ENCODE data around the gene NUDC. TPM values are rescaled to one million over a fixed set of nuclear protein-coding genes. Genes with fewer than 3 reads are reported as not detected.
A peak's percentile ranks its signal among the peaks of the same experiment; 100 is the strongest.

NUDC gene
- total and polyA plus RNA-seq, 9 of the 15 experiments (the other 6 are each of a cell fraction or from before 2014, with no cell fraction given) = 9.8 to 234 (median 149) TPM

GRCh38 chr1:26900001-26900814 lies 21.3 kb upstream of the NUDC start, which contains the start of gene GPATCH3 (continued):
- TF ChIP-seq ATF6 (CRISPR knock-in tag; IDR thresholded peaks at IDR 0.05) (peak; percentile 70; the same call in 1 of the 2 replicates), KAT7 (CRISPR knock-in tag; IDR thresholded peaks at IDR 0.05; ENCODE audit: borderline replicate concordance) (no peak; the same call in 1 of the 2 replicates), NONO (IDR thresholded peaks at IDR 0.05; ENCODE audit: low read depth in 2 of 2, low read length in 1 of 2) (peak in 1 of 2 experiments; percentile 61; a peak in 1 of 4 replicates), SMAD3 (CRISPR knock-in tag; conservative IDR thresholded peaks at IDR 0.05) (no peak), TBL1XR1 (IDR thresholded peaks at IDR 0.05; ENCODE audit: low read length in 2 of 2) (no peak), E2F3 (CRISPR knock-in tag; IDR thresholded peaks at IDR 0.05) (0 out of 2 replicates have a peak, but pooled peaks have one; percentile 1), E2F8 (IDR thresholded peaks at IDR 0.05; ENCODE audit: low read depth, partially characterized antibody) (peak; percentile 56), PHF8 (IDR thresholded peaks at IDR 0.05; ENCODE audit: borderline replicate concordance, low read length) (peak; percentile 100), E4F1 (CRISPR knock-in tag; IDR thresholded peaks at IDR 0.05; ENCODE audit: borderline replicate concordance) (no peak), ZBTB26 (CRISPR knock-in tag; IDR thresholded peaks at IDR 0.05) (0 out of 2 replicates have a peak, but pooled peaks have one; percentile 3), ZNF445 (CRISPR knock-in tag; IDR thresholded peaks at IDR 0.05; ENCODE audit: low read depth) (no peak), ZNF695 (CRISPR knock-in tag; IDR thresholded peaks at IDR 0.05) (no peak), PHF21A (IDR thresholded peaks at IDR 0.05; ENCODE audit: borderline replicate concordance, low read depth) (no peak), THAP7 (CRISPR knock-in tag; IDR thresholded peaks at IDR 0.05) (no peak), ZNF644 (tag; IDR thresholded peaks at IDR 0.05; ENCODE audit: low read depth) (0 out of 2 replicates have a peak, but pooled peaks have one; percentile 3), TAF9B (IDR thresholded peaks at IDR 0.05; ENCODE audit: partially characterized antibody) (peak; percentile 97)
